ENCODE measurements around the gene MRTFB. TPM values are rescaled to one million over a fixed set of nuclear protein-coding genes. Genes with fewer than 3 reads are reported as not detected.
"Not testable (repeated sequence)": the region's sequence is repeated elsewhere in the genome, so short reads cannot be mapped to it uniquely, and the experiment has no call there.

Gene MRTFB
- total RNA-seq, 1 donor = 11.6 TPM

DNA sequence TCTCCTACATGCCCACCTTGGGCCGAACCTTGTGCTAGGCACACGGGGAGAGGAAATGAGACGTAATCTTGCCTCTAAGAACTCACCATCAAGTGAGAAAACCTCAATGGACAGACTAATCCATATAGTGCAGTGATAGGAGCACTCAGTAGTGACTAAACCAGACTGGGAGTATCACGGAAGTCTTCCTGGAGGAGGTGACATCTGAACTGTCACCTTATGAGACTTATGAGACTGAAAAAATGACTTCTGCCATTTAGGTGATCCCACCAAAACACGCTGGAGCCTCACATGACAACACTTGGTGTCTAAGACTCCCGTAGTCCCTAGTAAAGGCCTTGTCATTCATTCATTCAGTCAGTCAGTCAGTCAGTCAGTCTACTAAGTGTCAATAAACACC lies 27.3 kb upstream of the MRTFB start:
- Histone ChIP-seq H3K36me3 (ENCODE audit: insufficient read depth, low read length) (no peaks in the 10 kb centered on the region), H3K4me2 (ENCODE audit: insufficient read depth, low read length) (no peak overlapping the region), H3K27me3 (ENCODE audit: insufficient read depth, low read length) (no peaks in the 10 kb centered on the region), H3K27ac (ENCODE audit: low read depth, low read length) (no peak overlapping the region), H3K4me1 (ENCODE audit: insufficient read depth, low read length) (no peaks in the 10 kb centered on the region), H3K9me3 (ENCODE audit: low read depth, low read length) (no peaks in the 10 kb centered on the region), H4K20me1 (ENCODE audit: insufficient read depth, low read length) (no peaks in the 10 kb centered on the region), H2AFZ (ENCODE audit: low read length) (no peak overlapping the region), H3K4me3 (ENCODE audit: insufficient read depth, low read length) (no peak overlapping the region), H3K79me2 (ENCODE audit: insufficient read depth, low read length) (no peaks in the 10 kb centered on the region)
- TF ChIP-seq, protein P1, sequence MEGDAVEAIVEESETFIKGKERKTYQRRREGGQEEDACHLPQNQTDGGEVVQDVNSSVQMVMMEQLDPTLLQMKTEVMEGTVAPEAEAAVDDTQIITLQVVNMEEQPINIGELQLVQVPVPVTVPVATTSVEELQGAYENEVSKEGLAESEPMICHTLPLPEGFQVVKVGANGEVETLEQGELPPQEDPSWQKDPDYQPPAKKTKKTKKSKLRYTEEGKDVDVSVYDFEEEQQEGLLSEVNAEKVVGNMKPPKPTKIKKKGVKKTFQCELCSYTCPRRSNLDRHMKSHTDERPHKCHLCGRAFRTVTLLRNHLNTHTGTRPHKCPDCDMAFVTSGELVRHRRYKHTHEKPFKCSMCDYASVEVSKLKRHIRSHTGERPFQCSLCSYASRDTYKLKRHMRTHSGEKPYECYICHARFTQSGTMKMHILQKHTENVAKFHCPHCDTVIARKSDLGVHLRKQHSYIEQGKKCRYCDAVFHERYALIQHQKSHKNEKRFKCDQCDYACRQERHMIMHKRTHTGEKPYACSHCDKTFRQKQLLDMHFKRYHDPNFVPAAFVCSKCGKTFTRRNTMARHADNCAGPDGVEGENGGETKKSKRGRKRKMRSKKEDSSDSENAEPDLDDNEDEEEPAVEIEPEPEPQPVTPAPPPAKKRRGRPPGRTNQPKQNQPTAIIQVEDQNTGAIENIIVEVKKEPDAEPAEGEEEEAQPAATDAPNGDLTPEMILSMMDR (IDR thresholded peaks at IDR 0.05; ENCODE audit: extremely low read depth, low read depth, low read length) = no peak
- no peak for DNase-seq (ENCODE audit: insufficient read length, low spot score, missing footprints)

DNA sequence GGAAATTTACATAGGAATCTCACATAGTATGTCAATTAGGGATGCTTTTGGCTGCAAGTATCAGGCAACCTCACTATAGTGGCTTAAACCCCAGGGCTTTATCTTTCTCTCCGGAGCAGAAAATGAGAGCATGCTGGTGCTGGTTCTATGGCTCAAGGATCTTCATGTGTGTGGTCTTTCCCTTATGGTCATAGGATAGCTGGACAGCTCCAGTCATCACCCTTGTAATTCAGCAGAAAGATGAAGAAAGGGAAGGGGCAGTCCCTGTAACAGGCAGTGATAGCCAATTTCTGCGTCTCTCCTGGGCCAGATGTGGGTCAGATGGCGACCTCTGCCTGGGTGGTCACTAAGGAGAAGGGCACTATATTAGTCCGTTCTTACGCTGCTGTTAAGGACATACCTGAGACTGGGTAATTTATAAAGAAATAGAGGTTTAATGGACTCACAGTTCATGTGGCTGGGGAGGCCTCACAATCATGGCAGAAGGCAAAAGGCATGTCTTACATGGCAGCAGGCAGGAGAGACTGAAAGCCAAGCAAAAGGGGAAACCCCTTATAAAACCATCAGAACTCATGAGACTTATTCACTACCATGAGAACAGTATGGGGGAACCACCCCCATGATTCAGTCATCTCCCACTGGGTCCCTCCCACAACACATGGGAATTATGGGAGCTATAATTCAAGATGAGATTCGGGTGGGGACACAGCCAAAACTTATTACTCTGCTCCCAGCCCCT lies 23.8 kb upstream of the MRTFB start:
- H3K27me3 ChIP-seq (ENCODE audit: insufficient read depth, low read length); H3K4me2 ChIP-seq (ENCODE audit: insufficient read depth, low read length); H4K20me1 ChIP-seq (ENCODE audit: insufficient read depth, low read length); H3K4me1 ChIP-seq (ENCODE audit: insufficient read depth, low read length); DNase-seq (ENCODE audit: insufficient read length, low spot score, missing footprints); H3K36me3 ChIP-seq (ENCODE audit: insufficient read depth, low read length); H3K79me2 ChIP-seq (ENCODE audit: insufficient read depth, low read length); H3K9me3 ChIP-seq (ENCODE audit: low read depth, low read length); H2AFZ ChIP-seq (ENCODE audit: low read length); H3K4me3 ChIP-seq (ENCODE audit: insufficient read depth, low read length); H3K27ac ChIP-seq (ENCODE audit: low read depth, low read length): not testable (repeated sequence)

DNA sequence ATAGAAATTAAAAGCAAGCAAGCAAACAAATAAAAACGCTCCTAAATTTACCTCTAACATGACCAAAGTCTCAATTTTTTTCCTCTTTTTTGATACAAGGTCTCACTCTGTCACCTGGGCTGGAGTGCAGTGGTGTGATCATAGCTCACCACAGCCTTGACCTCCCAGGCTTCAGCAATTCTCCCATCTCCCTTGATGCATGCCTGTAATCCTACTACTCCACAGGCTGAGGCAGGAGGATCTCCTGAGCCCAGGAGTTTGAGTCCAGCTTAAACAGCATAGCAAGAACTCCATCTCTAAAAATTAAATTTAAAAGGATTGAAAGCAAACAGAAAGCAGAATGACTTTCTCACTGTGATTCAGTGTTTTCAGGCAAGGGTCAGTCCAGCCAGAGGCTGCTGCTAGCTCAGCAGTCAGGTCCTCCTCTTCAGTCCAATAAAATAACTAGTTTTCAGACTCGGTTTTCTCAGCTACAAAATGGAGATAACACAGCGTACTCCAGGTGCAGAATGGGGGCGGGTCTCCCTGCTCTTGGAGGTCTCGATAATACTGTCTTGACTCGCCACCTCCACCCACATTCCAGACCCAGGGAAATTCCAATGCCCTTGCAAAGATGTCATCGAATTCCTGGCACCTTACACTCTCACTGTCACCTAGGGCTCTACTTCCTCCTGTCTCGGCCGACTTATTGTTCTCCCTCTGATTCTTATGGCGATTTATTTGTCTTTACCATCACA lies 20.7 kb upstream of the MRTFB start:
- Histone ChIP-seq H3K27me3 (ENCODE audit: insufficient read depth, low read length) (no peaks in the 10 kb centered on the region), H3K9me3 (ENCODE audit: low read depth, low read length) (no peaks in the 10 kb centered on the region), H3K36me3 (ENCODE audit: insufficient read depth, low read length) (no peaks in the 10 kb centered on the region), H3K4me2 (ENCODE audit: insufficient read depth, low read length) (no peak overlapping the region), H3K4me1 (ENCODE audit: insufficient read depth, low read length) (no peaks in the 10 kb centered on the region), H4K20me1 (ENCODE audit: insufficient read depth, low read length) (no peaks in the 10 kb centered on the region), H3K27ac (ENCODE audit: low read depth, low read length) (no peak overlapping the region), H3K79me2 (ENCODE audit: insufficient read depth, low read length) (no peaks in the 10 kb centered on the region), H2AFZ (ENCODE audit: low read length) (no peak overlapping the region), H3K4me3 (ENCODE audit: insufficient read depth, low read length) (no peak overlapping the region)
- no peak for DNase-seq (ENCODE audit: insufficient read length, low spot score, missing footprints)
- TF ChIP-seq, protein P1 (IDR thresholded peaks at IDR 0.05; ENCODE audit: extremely low read depth, low read depth, low read length) = no peak

DNA sequence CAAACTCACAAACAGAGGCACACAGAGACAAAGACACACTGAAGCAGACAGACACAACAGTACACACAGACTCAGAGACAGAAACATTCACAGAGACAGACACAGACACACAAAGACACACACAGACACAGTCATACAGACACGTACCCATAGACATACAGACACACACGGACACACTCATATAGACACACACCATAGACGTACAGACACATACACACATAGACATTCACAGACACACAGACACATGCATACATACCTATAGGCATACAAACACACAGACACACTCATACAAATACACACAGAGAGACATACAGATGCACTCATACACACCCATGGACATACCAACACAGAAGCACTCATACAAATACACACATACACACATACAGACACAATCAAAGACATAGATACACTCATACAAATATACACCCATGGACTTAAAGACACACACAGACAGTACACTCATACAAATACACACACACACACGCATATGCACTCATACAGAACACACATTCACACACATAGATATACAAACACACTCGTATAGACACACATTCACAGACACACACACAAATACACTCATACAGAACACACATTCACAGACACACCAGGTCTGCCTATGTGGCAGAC lies 19.9 kb upstream of the MRTFB start:
- H4K20me1 ChIP-seq (ENCODE audit: insufficient read depth, low read length) = no peaks in the 10 kb centered on the region
- no peak overlapping the region for H3K4me2 ChIP-seq (ENCODE audit: insufficient read depth, low read length)
- H3K4me1 ChIP-seq (ENCODE audit: insufficient read depth, low read length) = no peaks in the 10 kb centered on the region
- H3K27ac ChIP-seq (ENCODE audit: low read depth, low read length) = no peak overlapping the region
- H2AFZ ChIP-seq (ENCODE audit: low read length) = no peak overlapping the region
- no peaks in the 10 kb centered on the region for H3K79me2 ChIP-seq (ENCODE audit: insufficient read depth, low read length)
- DNase-seq (ENCODE audit: insufficient read length, low spot score, missing footprints) = no peak
- no peaks in the 10 kb centered on the region for H3K27me3 ChIP-seq (ENCODE audit: insufficient read depth, low read length)
- no peaks in the 10 kb centered on the region for H3K36me3 ChIP-seq (ENCODE audit: insufficient read depth, low read length)
- no peak overlapping the region for H3K4me3 ChIP-seq (ENCODE audit: insufficient read depth, low read length)
- no peaks in the 10 kb centered on the region for H3K9me3 ChIP-seq (ENCODE audit: low read depth, low read length)
- TF ChIP-seq, protein P1 (IDR thresholded peaks at IDR 0.05; ENCODE audit: extremely low read depth, low read depth, low read length) = no peak

All from osteoblast (primary cell).